DMS 273 (cell line): ENCODE measurements around the gene MGST2.

Experiments used
- DNase-seq: peaks from one replicate; lab custom pipeline; 2025; ENCODE audit not compliant: unreplicated experiment; lab: John Stamatoyannopoulos, UW

The MGST2 gene

GRCh38 chr4:139643042-139643895 lies 22.4 kb upstream of the MGST2 start:
- DNase-seq: no peak

DNA sequence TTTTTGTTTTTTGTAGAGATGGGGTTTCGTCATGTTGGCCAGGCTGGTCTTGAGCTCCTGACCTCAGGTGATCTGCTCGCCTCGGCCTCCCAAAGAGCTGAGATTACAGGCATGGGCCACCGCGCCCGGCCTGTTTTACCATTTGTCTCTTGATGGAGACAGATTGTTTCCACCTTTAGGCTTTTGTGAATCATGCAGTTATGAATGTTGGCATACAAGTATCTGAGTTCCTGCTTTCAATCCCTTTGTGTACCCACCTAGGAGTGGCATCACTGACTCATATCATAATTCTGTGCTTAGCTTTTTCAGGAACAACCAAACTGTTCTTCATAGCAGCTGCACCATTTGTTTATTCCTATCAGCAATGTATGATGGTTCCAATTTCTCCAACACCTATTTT lies 20.2 kb upstream of the MGST2 start:
- DNase-seq: no peak

DNA sequence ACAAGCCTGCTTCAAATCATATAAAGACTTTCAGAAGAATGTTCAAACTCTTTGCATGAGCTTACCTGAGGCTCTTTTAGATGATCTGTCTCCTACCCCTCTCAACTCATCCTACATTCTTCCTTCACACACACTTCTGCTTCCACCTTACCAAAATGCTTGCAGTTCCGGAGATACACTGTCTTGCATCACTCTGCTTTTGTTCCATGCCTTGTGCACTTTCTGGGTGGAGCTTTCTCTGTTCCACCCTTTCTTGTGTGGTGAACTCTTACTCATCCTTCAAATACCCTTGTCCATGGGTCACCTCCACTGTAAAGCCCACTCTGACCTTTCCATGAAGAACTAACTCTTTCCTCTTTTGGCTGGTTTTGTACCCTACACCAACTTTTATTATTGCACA lies 18.4 kb upstream of the MGST2 start:
- DNase-seq: no peak

DNA sequence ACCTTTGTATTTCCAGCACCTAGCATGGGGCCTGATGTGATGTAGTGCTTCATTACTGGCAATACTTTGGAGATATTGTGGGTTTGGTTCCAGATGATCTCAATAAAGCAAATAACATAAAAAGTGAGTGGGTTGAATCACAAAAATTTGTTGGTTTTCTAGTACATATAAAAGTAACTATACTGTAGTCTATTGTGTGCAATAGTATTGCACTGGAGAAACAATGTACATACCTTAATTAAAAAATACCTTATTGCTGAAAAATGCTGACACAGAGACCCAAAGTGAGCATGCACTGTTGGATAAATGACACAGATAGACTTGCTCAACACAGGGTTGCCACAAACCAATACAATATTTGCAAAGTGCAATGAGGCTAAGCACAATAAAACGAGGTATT lies 17.7 kb upstream of the MGST2 start:
- no peak for DNase-seq

GRCh38 chr4:139651282-139652194 lies 14.1 kb upstream of the MGST2 start:
- DNase-seq: peak; percentile 79

- no peak for DNase-seq
Measured at GRCh38 chr4:139654516-139654915, 11.1 kb upstream of the MGST2 start.

DNA sequence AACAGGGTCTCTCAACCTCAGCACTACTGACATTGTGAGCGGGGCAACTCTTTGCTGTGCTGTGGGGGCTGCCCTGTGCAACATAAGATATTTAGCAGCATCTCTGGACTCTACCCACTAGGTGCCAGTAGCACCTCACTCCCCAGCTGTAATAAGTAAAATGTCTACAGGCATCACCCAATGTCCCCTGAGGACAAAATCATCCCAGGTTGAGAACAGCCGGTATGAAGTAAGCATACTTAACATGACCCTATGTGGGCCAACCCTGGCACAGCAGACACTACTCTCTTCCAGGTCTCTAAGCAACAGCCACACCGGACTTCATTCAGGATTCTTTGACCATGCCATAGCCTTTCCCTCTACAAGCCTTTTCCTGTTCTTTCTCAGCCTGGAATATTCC lies 10.5 kb upstream of the MGST2 start:
- DNase-seq: peak; percentile 68

- peak; percentile 84 for DNase-seq
Measured at GRCh38 chr4:139656614-139657486, 8.8 kb upstream of the MGST2 start.

DNA sequence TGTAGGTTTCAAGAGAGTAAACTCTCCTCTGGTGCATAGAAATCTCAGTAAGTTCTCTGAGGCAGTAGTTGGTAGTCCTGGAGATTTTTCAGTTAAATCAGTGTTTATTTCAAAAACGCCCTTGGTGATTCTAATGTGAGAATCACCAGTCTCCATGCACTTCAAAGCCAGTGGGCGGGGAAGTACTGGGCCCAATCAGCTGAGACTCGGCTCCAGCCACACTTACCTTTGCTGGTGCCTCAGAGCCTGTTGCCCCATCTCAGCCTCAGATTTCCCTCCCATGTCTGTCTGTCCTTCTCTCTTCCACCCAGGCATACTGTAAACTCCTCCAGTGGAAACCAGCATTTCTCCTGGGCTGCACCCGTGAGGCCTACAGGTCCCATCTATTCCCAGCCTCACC lies 7.4 kb upstream of the MGST2 start:
- no peak for DNase-seq

GRCh38 chr4:139658586-139659382 lies 6.8 kb upstream of the MGST2 start:
- no peak for DNase-seq

GRCh38 chr4:139659735-139660424 lies 5.7 kb upstream of the MGST2 start:
- DNase-seq: no peak

- no peak for DNase-seq
Measured at GRCh38 chr4:139660568-139661043, 5.0 kb upstream of the MGST2 start.

DNA sequence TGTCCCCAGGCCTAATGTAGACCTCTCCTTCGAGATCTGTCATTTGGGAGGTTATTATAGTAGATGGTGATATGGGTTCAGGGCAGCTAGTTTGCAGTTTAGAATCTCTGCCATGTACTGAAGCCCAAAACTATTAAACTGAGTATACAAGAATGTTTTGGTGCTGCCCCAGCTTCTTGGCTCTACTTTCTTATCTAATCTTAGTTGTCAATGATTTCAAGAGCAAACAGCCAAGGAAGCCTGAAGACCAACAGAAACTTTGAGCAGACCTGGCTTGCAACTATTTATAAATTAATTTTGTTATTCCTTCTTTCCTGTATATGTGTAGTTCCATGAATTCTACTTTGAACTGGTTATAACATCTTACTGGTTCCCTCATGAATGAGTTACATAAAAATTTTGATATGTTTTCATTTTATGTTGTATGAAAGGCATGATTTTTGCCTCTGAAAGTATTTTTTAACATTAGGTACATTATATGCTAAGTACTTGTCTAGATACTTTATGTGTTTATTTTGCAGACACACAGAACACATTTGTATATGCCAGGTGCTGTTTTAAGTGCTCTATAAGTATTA lies 2.0 kb upstream of the MGST2 start:
- no peak for DNase-seq

- no peak for DNase-seq
Measured at GRCh38 chr4:139664442-139664841, 1.2 kb upstream of the MGST2 start.

DNA sequence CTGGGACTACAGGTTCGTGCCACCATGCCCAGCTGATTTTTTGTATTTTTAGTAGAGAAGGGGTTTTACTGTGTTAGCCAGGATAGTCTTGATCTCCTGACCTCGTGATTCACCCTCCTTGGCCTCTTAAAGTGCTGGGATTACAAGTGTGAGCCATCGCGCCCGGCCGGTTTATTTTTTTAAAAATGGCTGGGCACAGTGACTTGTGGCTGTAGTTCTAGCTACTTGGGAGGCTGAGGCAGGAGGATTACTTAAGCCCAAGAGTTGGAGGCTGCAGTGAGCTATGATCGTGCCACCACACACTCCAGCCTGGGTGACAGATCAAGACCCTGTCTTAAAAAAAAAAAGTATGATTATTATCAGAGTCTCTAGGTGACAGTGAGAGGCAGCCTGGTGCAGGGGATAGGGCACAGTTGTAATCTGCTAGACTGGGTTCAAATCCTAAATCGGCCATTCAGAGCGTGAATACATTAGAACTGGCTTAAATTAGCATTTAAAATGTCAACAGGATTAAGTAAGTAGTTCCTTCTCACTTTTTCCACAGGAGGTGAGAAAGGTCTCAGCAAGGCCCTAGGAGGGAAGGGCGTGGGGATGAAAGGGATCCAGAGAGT lies 435 bp upstream of the MGST2 start:
- no peak for DNase-seq

DNA sequence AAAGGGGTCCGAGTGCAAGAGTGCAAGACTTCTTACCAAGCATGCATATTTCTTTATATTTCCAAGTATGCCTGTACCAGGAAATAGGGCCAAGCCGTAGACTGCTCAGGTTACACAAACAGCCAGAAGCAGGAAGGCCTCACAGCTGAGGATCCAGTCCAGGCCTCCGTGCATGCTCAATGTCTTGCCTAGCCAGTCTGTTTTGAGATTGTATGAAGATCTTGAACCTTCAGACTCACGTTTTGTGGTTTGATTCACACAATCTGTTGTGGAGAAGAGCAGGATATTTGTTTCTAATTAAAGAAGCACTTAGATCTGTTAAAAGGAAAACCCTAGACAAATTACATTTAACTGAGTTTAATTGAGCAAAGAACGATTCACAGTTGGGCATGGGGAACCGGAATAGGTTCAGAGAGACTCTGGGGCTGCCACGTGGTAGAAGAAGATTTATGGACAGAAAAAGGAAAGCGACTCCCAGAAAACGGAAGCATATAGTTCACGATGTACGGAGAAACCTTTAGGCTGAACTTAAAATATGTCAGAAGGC lies 1.2 kb downstream of the MGST2 start:
- DNase-seq: peak; percentile 74

- DNase-seq: no peak
Measured at GRCh38 chr4:139668036-139668435, 2.4 kb downstream of the MGST2 start.

GRCh38 chr4:139668658-139669201 lies 3.1 kb downstream of the MGST2 start:
- DNase-seq: no peak
